ENCODE results near the gene ANKRD9. TPM values are rescaled to one million over a fixed set of nuclear protein-coding genes. Genes with fewer than 3 reads are reported as not detected.

The ANKRD9 gene
- total RNA-seq, 2 experiments from 2014 or later: 15.0 to 16.9 TPM

GRCh38 chr14:102469261-102469660, 40.3 kb downstream of the ANKRD9 start:
- Mint-ChIP-seq H3K36me3 (ENCODE audit: low read depth) (peaks cover 8% of the 10 kb centered on the region), H3K4me3 (no peak overlapping the region), H3K27ac (no peak overlapping the region), H3K27me3 (no peaks in the 10 kb centered on the region), H3K9me3 (no peaks in the 10 kb centered on the region), H3K4me1 (ENCODE audit: low read depth) (peaks cover 9% of the 10 kb centered on the region)
- CTCF ChIA-PET: interaction anchor here (0.7 kb wide), 1 partner anchor 322 kb away, joined by 3 read pairs; no protein-coding TSS in a partner anchor
- TF ChIP-seq CTCF (IDR thresholded peaks at IDR 0.05): no peak
- DNase-seq: no peak
- intact Hi-C loops (cut with micrococcal nuclease): no loop called here
- POLR2A ChIA-PET: interaction anchor here (0.6 kb wide), 1 partner anchor 79 kb away, joined by 3 read pairs; no protein-coding TSS in a partner anchor
- ATAC-seq: no peak

GRCh38 chr14:102464846-102465341, 44.7 kb downstream of the ANKRD9 start:
- CTCF ChIA-PET: interaction anchor here (1.1 kb wide), 1 partner anchor 26 kb away, joined by 5 read pairs; no protein-coding TSS in a partner anchor
- H3K27ac Mint-ChIP-seq: no peak overlapping the region

GRCh38 chr14:102464006-102464405, 45.6 kb downstream of the ANKRD9 start:
- H3K4me1 Mint-ChIP-seq (ENCODE audit: low read depth): peaks cover 5% of the 10 kb centered on the region
- CTCF ChIA-PET: no interaction called here
- DNase-seq (no peak), ATAC-seq (no peak)
- H3K36me3 Mint-ChIP-seq (ENCODE audit: low read depth): peaks cover 4% of the 10 kb centered on the region
- intact Hi-C loops (cut with micrococcal nuclease): no loop called here
- H3K9me3 Mint-ChIP-seq: no peaks in the 10 kb centered on the region
- H3K4me3 Mint-ChIP-seq: no peak overlapping the region
- no peaks in the 10 kb centered on the region for H3K27me3 Mint-ChIP-seq
- no peak for TF ChIP-seq CTCF (IDR thresholded peaks at IDR 0.05)
- H3K27ac Mint-ChIP-seq: no peak overlapping the region
- POLR2A ChIA-PET: no interaction called here

More at GRCh38 chr14:102464846-102465341, 44.7 kb downstream of the ANKRD9 start:
- Mint-ChIP-seq H3K4me3 (no peak overlapping the region), H3K9me3 (no peaks in the 10 kb centered on the region), H3K4me1 (ENCODE audit: low read depth) (peaks cover 5% of the 10 kb centered on the region), H3K27me3 (no peaks in the 10 kb centered on the region), H3K36me3 (ENCODE audit: low read depth) (peaks cover 7% of the 10 kb centered on the region)
- DNase-seq: no peak
- intact Hi-C loops (cut with micrococcal nuclease): no loop called here
- POLR2A ChIA-PET: no interaction called here
- TF ChIP-seq CTCF (IDR thresholded peaks at IDR 0.05): no peak
- ATAC-seq: no peak

- H3K27ac Mint-ChIP-seq: no peak overlapping the region
- H3K36me3 Mint-ChIP-seq (ENCODE audit: low read depth): peaks cover 4% of the 10 kb centered on the region
- ChIA-PET CTCF (interaction anchor here (1.4 kb wide), 1 partner anchor 24 kb away, joined by 8 read pairs; no protein-coding TSS in a partner anchor), POLR2A (no interaction called here)
- ATAC-seq (no peak), DNase-seq (no peak)
- H3K9me3 Mint-ChIP-seq: no peaks in the 10 kb centered on the region
- intact Hi-C loops (cut with micrococcal nuclease): no loop called here
- TF ChIP-seq CTCF (IDR thresholded peaks at IDR 0.05): no peak
- H3K4me1 Mint-ChIP-seq (ENCODE audit: low read depth): peaks cover 5% of the 10 kb centered on the region
- no peak overlapping the region for H3K4me3 Mint-ChIP-seq
- H3K27me3 Mint-ChIP-seq: no peaks in the 10 kb centered on the region
These were observed 47.2 kb downstream of the ANKRD9 start for GRCh38 chr14:102462391-102462790.

- H3K27me3 Mint-ChIP-seq: no peaks in the 10 kb centered on the region
- no peak overlapping the region for H3K27ac Mint-ChIP-seq
- peaks cover 2% of the 10 kb centered on the region for H3K36me3 Mint-ChIP-seq (ENCODE audit: low read depth)
- no peak for ATAC-seq
- no peak overlapping the region for H3K4me3 Mint-ChIP-seq
- ChIA-PET CTCF (interaction anchor here (1.4 kb wide), 1 partner anchor 24 kb away, joined by 8 read pairs; no protein-coding TSS in a partner anchor), POLR2A (no interaction called here)
- peak; percentile 4 for DNase-seq
- intact Hi-C loops (cut with micrococcal nuclease): no loop called here
- H3K9me3 Mint-ChIP-seq: no peaks in the 10 kb centered on the region
- TF ChIP-seq CTCF (IDR thresholded peaks at IDR 0.05): no peak
- peaks cover 5% of the 10 kb centered on the region for H3K4me1 Mint-ChIP-seq (ENCODE audit: low read depth)
These were observed 47.9 kb downstream of the ANKRD9 start for GRCh38 chr14:102461490-102462338.

All from activated CD8-positive, alpha-beta T cell treated with anti-CD3 and anti-CD28 coated beads for 36 hours (primary cell).